H1 (cell line): ENCODE measurements around the gene FAM222B. TPM values are rescaled to one million over a fixed set of nuclear protein-coding genes. Genes with fewer than 3 reads are reported as not detected.

Experiments used
- ASH2L ChIP-seq: fragments of 200-600, 300-600 bp; sonication (generic); IDR thresholded peaks from one replicate; pipeline ENCODE4 v1.7.1; 2017; ENCODE audit warnings: low read length
- ATF2 ChIP-seq: IDR thresholded peaks from 2 replicates; pipeline ENCODE4 v1.6.1; 2012; ENCODE audit warnings: low read length, inconsistent platforms
- BRCA1 ChIP-seq: IDR thresholded peaks from 2 replicates; pipeline ENCODE4 v1.6.1; 2012; ENCODE audit warnings: low read depth, low read length, improper control_type of control experiment
- KDM4A ChIP-seq: IDR thresholded peaks from one replicate; pipeline ENCODE4 v1.7.1; 2012; ENCODE audit warnings: low read depth, mild to moderate bottlenecking, moderate library complexity, low read length, inconsistent platforms; ENCODE audit not compliant: severe bottlenecking
- POU5F1 ChIP-seq: IDR thresholded peaks from 2 replicates; pipeline ENCODE4 v1.6.1; 2011; ENCODE audit warnings: low read depth, mild to moderate bottlenecking, low read length, moderate library complexity
- SIRT6 ChIP-seq: IDR thresholded peaks from one replicate; pipeline ENCODE4 v1.7.1; 2012; ENCODE audit warnings: low read length, inconsistent platforms
- polyA plus RNA-seq, 7 experiments: library from polyadenylated mRNA; depleted of rRNA in 3 of 7; stranded (reverse) in 5 of 7; unstranded in 2 of 7; fragments of >200 nt in 5 of 7; fragments of 200-250 nt in 2 of 7; gene quantifications; 1 replicate in 5 of 7; 2 replicates in 1 of 7; 4 replicates in 1 of 7; pipeline versions ENCODE4 v1.2.1 to v1.2.3, GENCODE V29; 2011 to 2013; ENCODE audit warnings: missing spikeins in 2 of 7, mixed read lengths in 2 of 7
- total RNA-seq: library from RNA; stranded (reverse); fragmentation: NEBNext Ultra II Directional; extraction: Animal tissue kit (Norgen Biotek cat#: 25700); gene quantifications from 2 replicates; pipeline ENCODE4 v1.2.1, GENCODE V29; 2021

Gene FAM222B
- total and polyA plus RNA-seq, 2 of the 8 experiments (the other 6 are each of a cell fraction or from before 2014, with no cell fraction given): 42.1 to 81.7 TPM

- TF ChIP-seq ATF2: no peak
- no peak for TF ChIP-seq ASH2L
- no peak for TF ChIP-seq POU5F1
- no peak for TF ChIP-seq SIRT6
- 0 out of 2 replicates have a peak, but pooled peaks have one; percentile 33 for TF ChIP-seq BRCA1
- TF ChIP-seq KDM4A: peak; percentile 33
These were observed 116.4 kb downstream of the FAM222B start, which contains the start of gene TLCD1 (continued) for GRCh38 chr17:28726226-28726626.
